Measurements from ENCODE around the gene SLC39A11.

GRCh38 chr17:72976971-72977770 lies 115.3 kb downstream of the SLC39A11 start:
- TF ChIP-seq CTCF (conservative IDR thresholded peaks at IDR 0.05; ENCODE audit: low read depth, low read length) = no peak
- TF ChIP-seq EZH2 (IDR thresholded peaks at IDR 0.05; ENCODE audit: borderline replicate concordance, low read depth, low read length, poor library complexity, severe bottlenecking) = no peak
